ENCODE measurements around the gene STAT3.
"Not testable (repeated sequence)": the region's sequence is repeated elsewhere in the genome, so short reads cannot be mapped to it uniquely, and the experiment has no call there.

- TF ChIP-seq, protein P1, sequence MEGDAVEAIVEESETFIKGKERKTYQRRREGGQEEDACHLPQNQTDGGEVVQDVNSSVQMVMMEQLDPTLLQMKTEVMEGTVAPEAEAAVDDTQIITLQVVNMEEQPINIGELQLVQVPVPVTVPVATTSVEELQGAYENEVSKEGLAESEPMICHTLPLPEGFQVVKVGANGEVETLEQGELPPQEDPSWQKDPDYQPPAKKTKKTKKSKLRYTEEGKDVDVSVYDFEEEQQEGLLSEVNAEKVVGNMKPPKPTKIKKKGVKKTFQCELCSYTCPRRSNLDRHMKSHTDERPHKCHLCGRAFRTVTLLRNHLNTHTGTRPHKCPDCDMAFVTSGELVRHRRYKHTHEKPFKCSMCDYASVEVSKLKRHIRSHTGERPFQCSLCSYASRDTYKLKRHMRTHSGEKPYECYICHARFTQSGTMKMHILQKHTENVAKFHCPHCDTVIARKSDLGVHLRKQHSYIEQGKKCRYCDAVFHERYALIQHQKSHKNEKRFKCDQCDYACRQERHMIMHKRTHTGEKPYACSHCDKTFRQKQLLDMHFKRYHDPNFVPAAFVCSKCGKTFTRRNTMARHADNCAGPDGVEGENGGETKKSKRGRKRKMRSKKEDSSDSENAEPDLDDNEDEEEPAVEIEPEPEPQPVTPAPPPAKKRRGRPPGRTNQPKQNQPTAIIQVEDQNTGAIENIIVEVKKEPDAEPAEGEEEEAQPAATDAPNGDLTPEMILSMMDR (conservative IDR thresholded peaks at IDR 0.05; ENCODE audit: low read length): not testable (repeated sequence)
- TF ChIP-seq EZH2phosphoT487 (IDR thresholded peaks at IDR 0.05; ENCODE audit: borderline replicate concordance, low read depth, low read length): not testable (repeated sequence)
Measured at GRCh38 chr17:42299913-42300312, 88.3 kb downstream of the STAT3 start.
